ENCODE results near the gene HSPA1L.
"Not testable (repeated sequence)": the region's sequence is repeated elsewhere in the genome, so short reads cannot be mapped to it uniquely, and the experiment has no call there.

HSPA1L gene

DNA sequence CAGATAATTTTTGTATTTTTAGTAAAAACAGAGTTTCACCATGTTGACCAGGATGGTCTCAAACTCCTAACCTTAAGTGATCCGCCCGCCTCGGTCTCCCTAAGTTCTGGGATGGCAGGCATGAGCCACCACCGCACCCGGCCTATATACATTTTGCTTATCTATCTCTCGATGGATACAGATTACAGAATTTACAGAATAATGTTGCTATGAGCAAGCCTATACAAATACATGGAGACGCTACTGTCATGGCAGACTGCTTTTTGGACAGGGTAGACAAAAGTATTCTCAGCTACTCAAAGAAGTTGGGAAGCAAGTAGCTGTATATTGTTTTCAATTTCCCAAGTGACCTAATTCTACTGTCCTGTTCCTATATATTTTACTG, 1.6 kb downstream of the HSPA1L start:
- H3K36me3 Mint-ChIP-seq (ENCODE audit: low read depth): peaks cover 22% of the 10 kb centered on the region
- intact Hi-C loops (cut with micrococcal nuclease): no loop called here
- H3K27ac Mint-ChIP-seq: peak overlapping the region; percentile 98
- H3K27me3 Mint-ChIP-seq: no peaks in the 10 kb centered on the region
- H3K4me3 Mint-ChIP-seq: peak overlapping the region; percentile 96
- peaks cover 30% of the 10 kb centered on the region for H3K4me1 Mint-ChIP-seq (ENCODE audit: low read depth)
- no peaks in the 10 kb centered on the region for H3K9me3 Mint-ChIP-seq

DNA sequence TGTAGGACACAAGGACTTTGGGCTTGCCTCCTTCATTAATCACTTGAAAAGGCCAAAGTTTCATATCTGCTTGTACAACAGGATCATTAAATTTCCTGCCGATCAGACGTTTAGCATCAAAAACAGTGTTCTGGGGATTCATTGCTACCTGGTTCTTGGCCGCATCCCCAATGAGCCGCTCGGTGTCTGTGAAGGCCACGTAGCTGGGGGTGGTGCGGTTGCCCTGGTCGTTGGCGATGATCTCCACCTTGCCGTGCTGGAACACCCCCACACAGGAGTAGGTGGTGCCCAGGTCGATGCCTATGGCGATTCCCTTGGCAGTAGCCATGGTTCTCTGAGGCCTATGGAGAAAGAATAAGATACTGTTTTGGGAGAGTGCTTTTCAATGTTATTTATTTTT, 3.4 kb downstream of the HSPA1L start:
- H3K9me3 Mint-ChIP-seq: no peaks in the 10 kb centered on the region
- H3K4me3 Mint-ChIP-seq: no peak overlapping the region
- no peak overlapping the region for H3K27ac Mint-ChIP-seq
- peaks cover 10% of the 10 kb centered on the region for H3K36me3 Mint-ChIP-seq (ENCODE audit: low read depth)
- H3K4me1 Mint-ChIP-seq (ENCODE audit: low read depth): peaks cover 34% of the 10 kb centered on the region
- no peaks in the 10 kb centered on the region for H3K27me3 Mint-ChIP-seq
- intact Hi-C loops (cut with micrococcal nuclease): no loop called here

GRCh38 chr6:31808599-31808998, 6.5 kb downstream of the HSPA1L start:
- peaks cover 31% of the 10 kb centered on the region for H3K4me1 Mint-ChIP-seq (ENCODE audit: low read depth)
- H3K27ac Mint-ChIP-seq; H3K36me3 Mint-ChIP-seq (ENCODE audit: low read depth); intact Hi-C loops (cut with micrococcal nuclease); H3K4me3 Mint-ChIP-seq; H3K27me3 Mint-ChIP-seq; H3K9me3 Mint-ChIP-seq: not testable (repeated sequence)

DNA sequence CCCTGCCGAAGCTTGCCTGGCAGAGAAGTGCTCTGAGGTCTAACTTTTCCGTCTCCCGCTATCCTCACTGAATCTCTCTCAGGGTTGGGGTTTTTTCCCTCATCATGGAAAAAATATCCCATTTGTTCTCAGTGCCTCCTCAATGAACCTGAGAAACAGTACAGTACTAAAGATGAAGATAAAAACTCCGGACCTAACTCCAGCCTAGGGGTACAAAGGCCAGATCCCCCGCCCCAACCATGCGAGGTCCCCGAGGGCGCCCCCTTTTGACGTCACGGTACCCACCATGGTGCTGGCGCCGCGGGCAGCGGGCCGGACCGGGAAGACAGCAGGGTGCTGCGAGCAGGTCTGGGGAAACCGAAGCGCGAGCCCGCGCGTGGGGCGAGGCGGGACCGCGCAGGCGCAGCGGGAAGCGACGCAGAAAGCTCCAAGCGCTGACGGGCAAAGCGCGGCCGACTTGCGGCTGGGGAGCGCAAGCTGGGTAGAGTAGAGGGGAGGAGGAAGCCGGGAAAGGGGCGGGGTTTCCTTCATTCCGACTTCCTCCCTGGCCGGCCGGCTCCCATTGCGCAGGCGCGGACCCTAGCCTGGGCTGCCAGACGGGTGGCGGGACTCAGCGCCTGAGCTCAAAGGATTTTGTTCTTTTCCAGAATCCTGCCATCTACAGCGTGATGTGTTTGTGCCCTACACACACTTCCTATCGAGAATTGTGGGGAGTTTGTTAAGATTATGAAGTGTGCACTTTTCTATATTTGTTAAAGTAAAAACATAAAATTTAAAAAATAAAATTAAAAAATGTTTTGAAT, 8.4 kb downstream of the HSPA1L start, which contains the start of gene LSM2:
Gene LSM2, minus strand, starts transcription at position 497 of the 803 bp plus-strand sequence. Its CDS starts 209 bp downstream, at position 288.
- Mint-ChIP-seq H3K36me3 (ENCODE audit: low read depth) (peaks cover 26% of the 10 kb centered on the region), H3K4me3 (peak within 1 kb of the TSS; percentile 79), H3K27me3 (no peaks in the 10 kb centered on the region), H3K4me1 (ENCODE audit: low read depth) (peaks cover 28% of the 10 kb centered on the region), H3K27ac (peak within 1 kb of the TSS; percentile 93), H3K9me3 (no peaks in the 10 kb centered on the region)
- intact Hi-C loops (cut with micrococcal nuclease): loop anchor here (1.0 kb wide), 1 partner anchor 10 kb away; no protein-coding TSS in a partner anchor

- Mint-ChIP-seq H3K27ac (peak overlapping the region; percentile 93), H3K4me3 (peak overlapping the region; percentile 79), H3K36me3 (ENCODE audit: low read depth) (peaks cover 32% of the 10 kb centered on the region), H3K4me1 (ENCODE audit: low read depth) (peaks cover 28% of the 10 kb centered on the region), H3K9me3 (no peaks in the 10 kb centered on the region), H3K27me3 (no peaks in the 10 kb centered on the region)
- intact Hi-C loops (cut with micrococcal nuclease): loop anchor here (1.0 kb wide), 1 partner anchor 10 kb away; no protein-coding TSS in a partner anchor
Observed at GRCh38 chr6:31805939-31806469, 9.1 kb downstream of the HSPA1L start.

GRCh38 chr6:31801031-31801927, 13.8 kb downstream of the HSPA1L start:
- Mint-ChIP-seq H3K36me3 (ENCODE audit: low read depth) (peaks cover 47% of the 10 kb centered on the region), H3K4me1 (ENCODE audit: low read depth) (peaks cover 19% of the 10 kb centered on the region)
- H3K27ac Mint-ChIP-seq; H3K4me3 Mint-ChIP-seq; H3K27me3 Mint-ChIP-seq; H3K9me3 Mint-ChIP-seq; intact Hi-C loops (cut with micrococcal nuclease): not testable (repeated sequence)

DNA sequence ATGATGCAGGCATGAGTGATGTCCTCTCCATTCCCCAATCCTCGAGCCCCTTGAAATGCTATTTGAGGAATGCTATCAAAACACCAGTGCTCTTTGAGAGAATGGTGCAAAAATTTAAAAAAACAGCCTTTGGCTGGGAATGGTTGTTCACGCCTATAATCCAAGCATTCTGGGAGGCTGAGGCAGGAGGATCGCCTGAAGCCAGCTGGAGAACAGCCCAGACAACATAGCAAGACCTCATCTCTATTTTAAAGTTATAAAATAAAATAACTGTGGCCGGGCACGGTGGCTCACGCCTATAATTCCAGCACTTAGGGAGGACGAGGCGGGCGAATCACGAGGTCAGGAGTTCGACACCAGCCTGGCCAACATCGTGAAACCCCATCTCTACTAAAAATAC, 15.3 kb downstream of the HSPA1L start:
- intact Hi-C loops (cut with micrococcal nuclease): no loop called here
- Mint-ChIP-seq H3K27me3 (no peaks in the 10 kb centered on the region), H3K4me1 (ENCODE audit: low read depth) (peaks cover 16% of the 10 kb centered on the region), H3K9me3 (no peaks in the 10 kb centered on the region), H3K36me3 (ENCODE audit: low read depth) (peaks cover 53% of the 10 kb centered on the region), H3K27ac (no peak overlapping the region), H3K4me3 (no peak overlapping the region)

DNA sequence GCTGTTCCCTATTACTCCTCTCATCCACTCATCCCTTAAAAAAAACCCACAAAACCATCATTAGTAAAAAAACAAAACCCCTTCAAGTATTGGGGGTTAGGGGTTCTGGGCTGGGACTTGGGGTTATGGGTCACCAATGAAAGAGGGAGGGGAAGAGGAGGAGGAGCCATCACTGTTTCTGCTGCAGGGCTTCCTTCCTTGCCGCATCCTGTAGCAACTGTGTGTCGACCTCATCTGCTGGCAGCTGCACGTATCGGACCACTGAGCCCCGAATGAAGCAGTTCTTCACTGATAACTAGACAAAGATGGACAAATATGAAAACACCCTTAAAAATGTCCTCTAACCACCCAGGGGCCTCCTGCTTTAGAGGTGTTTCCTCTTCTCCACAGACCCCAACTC, 17.5 kb downstream of the HSPA1L start:
- Mint-ChIP-seq H3K4me3 (no peak overlapping the region), H3K27me3 (no peaks in the 10 kb centered on the region), H3K36me3 (ENCODE audit: low read depth) (peaks cover 60% of the 10 kb centered on the region), H3K27ac (no peak overlapping the region), H3K9me3 (no peaks in the 10 kb centered on the region), H3K4me1 (ENCODE audit: low read depth) (peaks cover 27% of the 10 kb centered on the region)
- intact Hi-C loops (cut with micrococcal nuclease): no loop called here

GRCh38 chr6:31796993-31797385, 18.1 kb downstream of the HSPA1L start:
- Mint-ChIP-seq H3K9me3 (no peaks in the 10 kb centered on the region), H3K27me3 (no peaks in the 10 kb centered on the region), H3K4me1 (ENCODE audit: low read depth) (peaks cover 31% of the 10 kb centered on the region), H3K4me3 (no peak overlapping the region), H3K27ac (no peak overlapping the region), H3K36me3 (ENCODE audit: low read depth) (peaks cover 60% of the 10 kb centered on the region)
- intact Hi-C loops (cut with micrococcal nuclease): loop anchor here (1.0 kb wide), 1 partner anchor 9 kb away; the partner anchor contains the start of gene LSM2

DNA sequence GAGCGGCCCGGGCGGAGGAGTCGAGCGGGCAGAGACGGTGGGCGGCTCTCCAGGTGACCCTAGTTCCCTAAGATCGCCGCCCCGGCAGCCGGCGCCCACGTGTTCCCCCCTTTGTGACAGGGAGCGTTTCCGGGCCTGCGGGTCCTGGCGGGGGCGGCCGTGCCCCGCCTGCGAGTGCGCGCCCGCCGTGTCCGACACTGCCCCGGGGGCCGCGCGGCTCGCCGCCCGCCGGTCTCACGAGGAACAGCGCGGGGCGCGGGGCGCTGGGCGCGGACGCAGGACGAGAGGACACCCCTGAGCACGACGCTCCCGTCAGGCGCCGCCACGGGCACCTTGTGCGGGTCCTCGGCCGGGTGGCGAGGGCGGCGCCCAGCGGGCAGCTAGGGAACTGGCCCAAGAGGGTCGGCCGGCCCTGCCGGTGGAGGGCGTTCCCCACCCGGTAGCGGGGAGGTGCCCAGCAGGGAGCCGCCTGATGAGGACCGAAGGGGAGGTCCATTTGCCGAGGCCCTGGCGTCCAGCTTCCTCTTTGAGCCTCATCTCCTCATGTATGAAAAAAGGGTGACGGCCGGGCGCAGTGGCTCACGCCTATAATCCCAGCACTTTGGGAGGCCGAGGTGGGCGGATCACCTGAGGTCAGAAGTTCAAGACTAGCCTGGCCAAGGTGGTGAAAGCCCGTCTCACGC, 19.3 kb downstream of the HSPA1L start, which contains the start of gene VARS1:
Gene VARS1, minus strand, starts transcription at position 137 of the 683 bp plus-strand sequence. CDS start 535 bp downstream, outside the sequence.
- Mint-ChIP-seq H3K27ac (peak within 1 kb of the TSS; percentile 96), H3K4me3 (peak within 1 kb of the TSS; percentile 95), H3K9me3 (no peaks in the 10 kb centered on the region), H3K36me3 (ENCODE audit: low read depth) (peaks cover 63% of the 10 kb centered on the region), H3K4me1 (ENCODE audit: low read depth) (peaks cover 42% of the 10 kb centered on the region), H3K27me3 (no peaks in the 10 kb centered on the region)
- intact Hi-C loops (cut with micrococcal nuclease): loop anchor here (1.0 to 2.0 kb wide), 2 partner anchors 11 to 19 kb away; partner anchors contain the start of genes HSPA1A, HSPA1L and LSM2

GRCh38 chr6:31794866-31795615, 20.0 kb downstream of the HSPA1L start:
- Mint-ChIP-seq H3K27ac (peak overlapping the region; percentile 96), H3K4me3 (peak overlapping the region; percentile 95), H3K27me3 (no peaks in the 10 kb centered on the region), H3K36me3 (ENCODE audit: low read depth) (peaks cover 69% of the 10 kb centered on the region), H3K9me3 (no peaks in the 10 kb centered on the region), H3K4me1 (ENCODE audit: low read depth) (peaks cover 47% of the 10 kb centered on the region)
- intact Hi-C loops (cut with micrococcal nuclease): loop anchor here (2.0 to 5.0 kb wide), 2 partner anchors 20 to 37 kb away; partner anchors contain the start of genes HSPA1A and HSPA1L

DNA sequence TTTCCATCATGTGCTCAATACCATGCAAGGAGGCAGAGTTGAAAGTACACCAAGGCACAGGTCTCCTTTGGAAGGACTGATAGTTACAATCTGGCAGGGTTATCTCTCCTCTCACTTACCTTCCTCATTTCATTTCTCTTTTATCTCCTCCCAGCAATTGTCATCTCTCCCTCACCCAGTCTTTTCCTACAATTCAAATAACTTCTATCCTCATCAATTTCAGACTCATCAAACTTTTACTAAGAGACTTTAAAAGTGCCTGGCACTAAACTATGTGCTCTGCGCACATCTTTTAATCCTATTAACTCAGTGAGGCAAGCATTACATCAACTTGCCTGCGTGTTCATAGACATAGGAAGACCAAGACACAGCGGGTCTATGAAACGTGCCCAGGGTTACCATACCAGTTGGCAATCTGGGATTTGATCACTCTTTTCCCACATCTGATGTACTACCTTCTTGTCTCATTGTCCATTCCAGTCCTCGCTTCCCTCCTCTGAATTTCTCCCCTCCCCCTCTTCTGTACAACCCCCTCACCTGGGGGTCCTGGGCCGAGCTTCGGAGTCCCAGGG, 20.7 kb downstream of the HSPA1L start:
- Mint-ChIP-seq H3K27ac (peak overlapping the region; percentile 96), H3K27me3 (no peaks in the 10 kb centered on the region), H3K4me3 (peak overlapping the region; percentile 95), H3K9me3 (no peaks in the 10 kb centered on the region), H3K4me1 (ENCODE audit: low read depth) (peaks cover 51% of the 10 kb centered on the region), H3K36me3 (ENCODE audit: low read depth) (peaks cover 76% of the 10 kb centered on the region)
- intact Hi-C loops (cut with micrococcal nuclease): loop anchor here (2.0 to 5.0 kb wide), 2 partner anchors 20 to 38 kb away; partner anchors contain the start of genes HSPA1A and HSPA1L
